HG02588 (cell line): ENCODE results near the gene IRF2BPL.

Source experiments
- ATAC-seq: cut with Tn5 transposase; IDR thresholded peaks from one replicate; pipeline ENCODE4 v1.9.1; 2021; ENCODE audit warnings: mild to moderate bottlenecking, moderate library complexity; ENCODE audit not compliant: unreplicated experiment

Gene IRF2BPL

GRCh38 chr14:77028384-77029231 is at the start of gene IRF2BPL:
Gene IRF2BPL, minus strand, starts transcription at chr14:77028708. Its CDS starts 916 bp downstream, at chr14:77027792.
- peak; percentile 78 for ATAC-seq

GRCh38 chr14:77077040-77077439 is 48.5 kb upstream of the IRF2BPL start:
- ATAC-seq: no peak

- ATAC-seq: no peak
These were observed 47.7 kb upstream of the IRF2BPL start for GRCh38 chr14:77076113-77076631.

GRCh38 chr14:77074969-77075368 is 46.5 kb upstream of the IRF2BPL start:
- ATAC-seq: no peak

GRCh38 chr14:77071938-77072388 is 43.5 kb upstream of the IRF2BPL start:
- ATAC-seq: no peak

- ATAC-seq: no peak
These were observed 41.0 kb upstream of the IRF2BPL start for GRCh38 chr14:77069551-77069950.

GRCh38 chr14:77068517-77069200 is 40.2 kb upstream of the IRF2BPL start:
- no peak for ATAC-seq

- no peak for ATAC-seq
These were observed 39.4 kb upstream of the IRF2BPL start for GRCh38 chr14:77067632-77068516.

- no peak for ATAC-seq
These were observed 38.2 kb upstream of the IRF2BPL start for GRCh38 chr14:77066578-77067172.

- ATAC-seq: no peak
These were observed 37.5 kb upstream of the IRF2BPL start for GRCh38 chr14:77065851-77066577.

GRCh38 chr14:77064521-77065178 is 36.1 kb upstream of the IRF2BPL start:
- ATAC-seq: no peak

GRCh38 chr14:77063571-77064171 is 35.2 kb upstream of the IRF2BPL start:
- no peak for ATAC-seq

GRCh38 chr14:77062261-77062660 is 33.8 kb upstream of the IRF2BPL start:
- ATAC-seq: no peak

GRCh38 chr14:77061630-77062257 is 33.2 kb upstream of the IRF2BPL start:
- no peak for ATAC-seq

- no peak for ATAC-seq
These were observed 30.9 kb upstream of the IRF2BPL start for GRCh38 chr14:77059276-77059915.

- ATAC-seq: no peak
These were observed 30.3 kb upstream of the IRF2BPL start for GRCh38 chr14:77058785-77059184.

- no peak for ATAC-seq
These were observed 29.6 kb upstream of the IRF2BPL start for GRCh38 chr14:77058117-77058516.

GRCh38 chr14:77055981-77056380 is 27.5 kb upstream of the IRF2BPL start:
- no peak for ATAC-seq
